ENCODE results near the gene NR2F1-AS1. TPM values are rescaled to one million over a fixed set of nuclear protein-coding genes. Genes with fewer than 3 reads are reported as not detected.

The NR2F1-AS1 gene
- total RNA-seq, 1 experiment from 2014 or later, result 24.1 TPM

DNA sequence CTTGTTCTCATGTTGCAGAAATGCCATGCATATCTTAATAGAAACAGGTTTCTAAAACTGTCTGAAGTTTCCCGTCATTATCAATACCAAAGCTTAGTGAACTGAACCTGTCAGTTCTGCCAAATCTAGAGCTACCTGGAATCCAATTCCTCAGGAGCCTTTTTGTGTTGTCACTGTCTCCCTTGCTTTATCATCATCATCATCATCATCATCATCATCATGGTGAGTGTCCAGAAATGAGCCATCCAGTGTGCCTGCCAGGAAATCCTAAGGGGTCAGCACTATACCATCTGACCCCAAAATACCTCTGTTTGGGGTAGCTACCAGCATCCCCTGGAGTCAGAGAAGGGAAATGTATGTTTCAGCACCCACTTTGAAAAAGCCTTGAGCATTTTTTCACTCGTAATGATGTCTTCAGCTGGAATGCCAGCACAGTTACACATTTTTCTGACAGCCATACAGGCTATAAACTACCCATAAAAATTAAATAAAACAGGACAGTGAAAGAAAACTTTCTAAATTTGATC, 150.3 kb downstream of the NR2F1-AS1 start:
- ATAC-seq (no peak), DNase-seq (no peak)
- intact Hi-C loops (cut with micrococcal nuclease), result no loop called here
- Histone ChIP-seq H3K4me1 (ENCODE audit: insufficient read depth, low read length) (peaks cover 38% of the 10 kb centered on the region), H2AFZ (ENCODE audit: low read length) (no peak overlapping the region), H3K4me2 (ENCODE audit: low read length) (no peak overlapping the region), H3K79me2 (ENCODE audit: low read length) (no peaks in the 10 kb centered on the region), H3K36me3 (ENCODE audit: low read depth, low read length) (no peaks in the 10 kb centered on the region), H3K4me3 (ENCODE audit: low read length) (no peak overlapping the region), H4K20me1 (ENCODE audit: low read length) (peaks cover 3% of the 10 kb centered on the region; the same call in 1 of the 2 replicates), H3K27me3 (ENCODE audit: low read length) (no peaks in the 10 kb centered on the region), H3K9me2 (replicated peaks; ENCODE audit: low read length) (no peaks in the 10 kb centered on the region), H3K9me3 (ENCODE audit: low read length) (no peaks in the 10 kb centered on the region), H3F3A (ENCODE audit: low read length, unreplicated experiment) (peaks cover 4% of the 10 kb centered on the region), H3K27ac (ENCODE audit: low read length) (no peak overlapping the region), H3K9ac (ENCODE audit: low read length) (no peak overlapping the region)
- TF ChIP-seq EZH2 (IDR thresholded peaks at IDR 0.05; ENCODE audit: low read length, unreplicated experiment) (no peak), EZH2phosphoT487 (IDR thresholded peaks at IDR 0.05; ENCODE audit: borderline replicate concordance, low read length) (no peak)
- TF ChIP-seq, protein P1, sequence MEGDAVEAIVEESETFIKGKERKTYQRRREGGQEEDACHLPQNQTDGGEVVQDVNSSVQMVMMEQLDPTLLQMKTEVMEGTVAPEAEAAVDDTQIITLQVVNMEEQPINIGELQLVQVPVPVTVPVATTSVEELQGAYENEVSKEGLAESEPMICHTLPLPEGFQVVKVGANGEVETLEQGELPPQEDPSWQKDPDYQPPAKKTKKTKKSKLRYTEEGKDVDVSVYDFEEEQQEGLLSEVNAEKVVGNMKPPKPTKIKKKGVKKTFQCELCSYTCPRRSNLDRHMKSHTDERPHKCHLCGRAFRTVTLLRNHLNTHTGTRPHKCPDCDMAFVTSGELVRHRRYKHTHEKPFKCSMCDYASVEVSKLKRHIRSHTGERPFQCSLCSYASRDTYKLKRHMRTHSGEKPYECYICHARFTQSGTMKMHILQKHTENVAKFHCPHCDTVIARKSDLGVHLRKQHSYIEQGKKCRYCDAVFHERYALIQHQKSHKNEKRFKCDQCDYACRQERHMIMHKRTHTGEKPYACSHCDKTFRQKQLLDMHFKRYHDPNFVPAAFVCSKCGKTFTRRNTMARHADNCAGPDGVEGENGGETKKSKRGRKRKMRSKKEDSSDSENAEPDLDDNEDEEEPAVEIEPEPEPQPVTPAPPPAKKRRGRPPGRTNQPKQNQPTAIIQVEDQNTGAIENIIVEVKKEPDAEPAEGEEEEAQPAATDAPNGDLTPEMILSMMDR (conservative IDR thresholded peaks at IDR 0.05; ENCODE audit: low read depth, low read length), result no peak
- ChIA-PET CTCF (no interaction called here), POLR2A (ENCODE audit: unreplicated experiment) (no interaction called here)
- no TSS peak for BruUV-seq (replicated peaks)

DNA sequence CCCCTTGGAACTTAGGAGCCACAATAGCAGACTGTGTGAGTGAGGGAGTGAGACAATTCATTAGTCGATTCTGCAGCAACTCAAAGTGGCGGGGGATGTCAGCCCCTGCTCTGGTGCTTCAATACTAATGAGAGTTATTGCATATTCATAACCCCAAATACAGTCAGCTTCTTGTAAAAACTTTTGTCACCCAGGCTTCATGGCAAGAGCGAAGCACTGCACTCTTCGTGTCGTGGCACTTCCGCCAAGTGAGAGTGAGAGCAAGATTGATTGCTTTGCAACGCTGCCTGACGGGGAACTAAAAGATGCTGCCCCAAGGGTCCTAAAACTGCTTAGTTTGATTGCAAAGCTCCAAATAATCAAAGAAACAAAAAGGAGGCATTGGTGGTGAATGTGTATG, 150.9 kb downstream of the NR2F1-AS1 start:
- no peak overlapping the region for H3K4me2 ChIP-seq (ENCODE audit: low read length)
- H3K9me3 ChIP-seq (ENCODE audit: low read length), result no peaks in the 10 kb centered on the region
- no peak overlapping the region for H3K4me3 ChIP-seq (ENCODE audit: low read length)
- DNase-seq, result no peak
- no peaks in the 10 kb centered on the region for H3K27me3 ChIP-seq (ENCODE audit: low read length)
- ATAC-seq, result no peak
- ChIA-PET CTCF (no interaction called here), POLR2A (ENCODE audit: unreplicated experiment) (no interaction called here)
- TF ChIP-seq EZH2 (IDR thresholded peaks at IDR 0.05; ENCODE audit: low read length, unreplicated experiment) (no peak), EZH2phosphoT487 (IDR thresholded peaks at IDR 0.05; ENCODE audit: borderline replicate concordance, low read length) (no peak)
- TF ChIP-seq, protein P1 (conservative IDR thresholded peaks at IDR 0.05; ENCODE audit: low read depth, low read length), result no peak
- no peaks in the 10 kb centered on the region for H3K79me2 ChIP-seq (ENCODE audit: low read length)
- H3K36me3 ChIP-seq (ENCODE audit: low read depth, low read length), result no peaks in the 10 kb centered on the region
- peaks cover 38% of the 10 kb centered on the region for H3K4me1 ChIP-seq (ENCODE audit: insufficient read depth, low read length)
- H3K27ac ChIP-seq (ENCODE audit: low read length), result no peak overlapping the region
- peaks cover 4% of the 10 kb centered on the region for H3F3A ChIP-seq (ENCODE audit: low read length, unreplicated experiment)
- H3K9me2 ChIP-seq (replicated peaks; ENCODE audit: low read length), result no peaks in the 10 kb centered on the region
- H4K20me1 ChIP-seq (ENCODE audit: low read length), result peaks cover 3% of the 10 kb centered on the region; the same call in 1 of the 2 replicates
- no peak overlapping the region for H2AFZ ChIP-seq (ENCODE audit: low read length)
- intact Hi-C loops (cut with micrococcal nuclease), result no loop called here
- no peak overlapping the region for H3K9ac ChIP-seq (ENCODE audit: low read length)
- BruUV-seq (replicated peaks), result no TSS peak

DNA sequence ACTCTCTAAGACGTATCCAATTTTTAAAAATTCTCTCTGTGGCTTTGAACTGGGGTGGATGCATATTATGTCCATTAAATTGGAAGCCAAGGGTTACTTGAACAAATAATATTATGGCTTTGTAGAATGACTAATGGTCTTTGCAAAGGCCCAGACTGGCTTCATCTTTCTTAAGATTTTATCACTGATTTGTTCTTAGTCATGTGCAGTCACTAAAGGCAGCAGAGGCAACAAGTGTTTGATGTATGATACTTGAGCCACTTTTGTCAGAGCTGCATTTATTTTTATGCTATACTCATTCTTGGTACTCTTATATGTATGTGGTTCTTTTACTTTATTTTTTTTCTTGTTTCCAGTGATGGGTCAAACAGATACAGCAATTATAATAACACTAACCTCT, 152.2 kb downstream of the NR2F1-AS1 start:
- DNase-seq (peak; percentile 91), ATAC-seq (peak; percentile 95)
- intact Hi-C loops (cut with micrococcal nuclease), result loop anchor here (5.0 kb wide), 1 partner anchor 148 kb away; no protein-coding TSS in a partner anchor
- no peaks in the 10 kb centered on the region for H3K79me2 ChIP-seq (ENCODE audit: low read length)
- peaks cover 4% of the 10 kb centered on the region for H3F3A ChIP-seq (ENCODE audit: low read length, unreplicated experiment)
- H3K9me3 ChIP-seq (ENCODE audit: low read length), result no peaks in the 10 kb centered on the region
- peak overlapping the region; percentile 45 for H3K4me2 ChIP-seq (ENCODE audit: low read length)
- no peaks in the 10 kb centered on the region for H3K36me3 ChIP-seq (ENCODE audit: low read depth, low read length)
- H4K20me1 ChIP-seq (ENCODE audit: low read length), result peaks cover 3% of the 10 kb centered on the region; the same call in 1 of the 2 replicates
- no peaks in the 10 kb centered on the region for H3K27me3 ChIP-seq (ENCODE audit: low read length)
- H2AFZ ChIP-seq (ENCODE audit: low read length), result no peak overlapping the region
- CTCF ChIA-PET, result no interaction called here
- TF ChIP-seq EZH2phosphoT487 (IDR thresholded peaks at IDR 0.05; ENCODE audit: borderline replicate concordance, low read length), result no peak
- TF ChIP-seq, protein P1 (conservative IDR thresholded peaks at IDR 0.05; ENCODE audit: low read depth, low read length), result no peak
- TF ChIP-seq EZH2 (IDR thresholded peaks at IDR 0.05; ENCODE audit: low read length, unreplicated experiment), result no peak
- H3K9ac ChIP-seq (ENCODE audit: low read length), result no peak overlapping the region
- H3K27ac ChIP-seq (ENCODE audit: low read length), result peak overlapping the region; percentile 43
- no TSS peak for BruUV-seq (replicated peaks)
- H3K9me2 ChIP-seq (replicated peaks; ENCODE audit: low read length), result no peaks in the 10 kb centered on the region
- POLR2A ChIA-PET (ENCODE audit: unreplicated experiment), result interaction anchor here (0.6 kb wide), 1 partner anchor 192 kb away, joined by 5 read pairs; no protein-coding TSS in a partner anchor
- H3K4me3 ChIP-seq (ENCODE audit: low read length), result no peak overlapping the region
- H3K4me1 ChIP-seq (ENCODE audit: insufficient read depth, low read length), result peaks cover 38% of the 10 kb centered on the region

Data from PC-3 (cell line).